IMR-90 (cell line): ENCODE measurements around the gene GRID1. TPM values are rescaled to one million over a fixed set of nuclear protein-coding genes. Genes with fewer than 3 reads are reported as not detected.

Source experiments
- ATAC-seq: fragments of 200-7000 bp; cut with Tn5 transposase; 2 replicates; pipeline ENCODE4 v1.9.1; 2020; ENCODE audit warnings: low read depth, mild to moderate bottlenecking, moderate library complexity
- BruUV-seq: library from RNA; stranded (reverse); fragments of 400-500 nt; replicated peaks from 2 replicates; lab custom pipeline; 2021; lab: Mats Ljungman, UMichigan
- CTCF ChIA-PET: fragments of 300-600 bp; formaldehyde crosslinking; extraction: SDS; loops from one replicate; lab custom pipeline; 2021; ENCODE audit warnings: antibody characterized with exemption; lab: Yijun Ruan, JAX
- POLR2A ChIA-PET: fragments of 300-600 bp; sonication (Branson Sonifier 250); formaldehyde crosslinking; loops from one replicate; lab custom pipeline; 2022; ENCODE audit warnings: antibody characterized with exemption; ENCODE audit not compliant: unreplicated experiment; lab: Charles Lee
- DNase-seq: peaks from one replicate; pipeline ENCODE4 v3.0.0; 2013
- H2AFZ ChIP-seq: replicated peaks from 2 replicates; pipeline ENCODE3; 2013; ENCODE audit warnings: low read length, mild to moderate bottlenecking; ENCODE audit not compliant: poor library complexity
- H2AK5ac ChIP-seq: 2 replicates; pipeline ENCODE4 v1.6.1; 2013; ENCODE audit warnings: low read depth, low read length, inconsistent platforms
- H2AK9ac ChIP-seq: replicated peaks from 2 replicates; pipeline ENCODE3; 2013; ENCODE audit warnings: mild to moderate bottlenecking, low read depth, low read length, moderate library complexity; ENCODE audit not compliant: poor library complexity
- H2BK120ac ChIP-seq: 2 replicates; pipeline ENCODE4 v1.6.1; 2013; ENCODE audit warnings: low read depth, low read length, inconsistent platforms
- H2BK15ac ChIP-seq: 3 replicates; pipeline ENCODE4 v1.6.1; 2013; ENCODE audit warnings: low read depth, low read length, inconsistent platforms
- H2BK20ac ChIP-seq: 2 replicates; pipeline ENCODE4 v1.6.1; 2013; ENCODE audit warnings: low read depth, mild to moderate bottlenecking, inconsistent platforms, low read length, moderate library complexity
- H2BK5ac ChIP-seq: 2 replicates; pipeline ENCODE4 v1.6.1; 2013; ENCODE audit warnings: mild to moderate bottlenecking, low read depth, low read length, inconsistent platforms; ENCODE audit not compliant: poor library complexity, severe bottlenecking
- H3K14ac ChIP-seq: replicated peaks from 2 replicates; pipeline ENCODE4 v1.6.1; 2013; ENCODE audit warnings: low read depth, low read length, inconsistent platforms
- H3K18ac ChIP-seq: 2 replicates; pipeline ENCODE4 v1.6.1; 2013; ENCODE audit warnings: low read depth, low read length, control low read depth
- H3K23ac ChIP-seq: 2 replicates; pipeline ENCODE4 v1.6.1; 2013; ENCODE audit warnings: low read depth, low read length, inconsistent platforms
- H3K27ac ChIP-seq: 2 replicates; pipeline ENCODE4 v1.5.1; 2013; ENCODE audit warnings: mild to moderate bottlenecking, control low read depth, low read length; ENCODE audit not compliant: insufficient read depth
- H3K27me3 ChIP-seq: 2 replicates; pipeline ENCODE4 v1.6.1; 2013; ENCODE audit warnings: low read length; ENCODE audit not compliant: control insufficient read depth, insufficient read depth
- H3K36me3 ChIP-seq: 2 replicates; pipeline ENCODE4 v1.6.1; 2013; ENCODE audit warnings: low read length, mixed read lengths; ENCODE audit not compliant: control insufficient read depth, insufficient read depth
- H3K4ac ChIP-seq: 2 replicates; pipeline ENCODE4 v1.6.1; 2013; ENCODE audit warnings: low read depth, low read length, inconsistent platforms
- H3K4me1 ChIP-seq: 2 replicates; pipeline ENCODE4 v1.6.1; 2013; ENCODE audit warnings: low read length, mixed read lengths; ENCODE audit not compliant: control insufficient read depth, insufficient read depth
- H3K4me2 ChIP-seq: 2 replicates; pipeline ENCODE4 v1.6.1; 2013; ENCODE audit warnings: low read depth, mild to moderate bottlenecking, control low read depth, low read length, moderate library complexity
- H3K4me3 ChIP-seq: 2 replicates; pipeline ENCODE4 v1.5.1; 2013; ENCODE audit warnings: low read depth, mild to moderate bottlenecking, control low read depth, low read length, moderate library complexity; ENCODE audit not compliant: insufficient read depth
- H3K56ac ChIP-seq: 2 replicates; pipeline ENCODE4 v1.6.1; 2013; ENCODE audit warnings: low read length, inconsistent platforms; ENCODE audit not compliant: insufficient read depth; ENCODE audit errors: extremely low read depth
- H3K79me1 ChIP-seq, 2 experiments: 2 replicates each; pipeline ENCODE4 v1.6.1; 2013; ENCODE audit warnings: low read length in 2 of 2, inconsistent platforms in 1 of 2, low read depth in 1 of 2
- H3K9ac ChIP-seq: 2 replicates; pipeline ENCODE4 v1.6.1; 2013; ENCODE audit warnings: low read depth, low read length, control low read depth
- H3K9me1 ChIP-seq: 2 replicates; pipeline ENCODE4 v1.6.1; 2013; ENCODE audit warnings: low read length, inconsistent platforms; ENCODE audit not compliant: insufficient read depth
- H3K9me3 ChIP-seq: 2 replicates; pipeline ENCODE4 v1.6.1; 2013; ENCODE audit warnings: low read length; ENCODE audit not compliant: control insufficient read depth, insufficient read depth
- H4K20me1 ChIP-seq: 2 replicates; pipeline ENCODE4 v1.6.1; 2013; ENCODE audit warnings: low read length, inconsistent platforms; ENCODE audit not compliant: insufficient read depth
- H4K5ac ChIP-seq: 2 replicates; pipeline ENCODE4 v1.6.1; 2013; ENCODE audit warnings: mild to moderate bottlenecking, low read depth, low read length, control low read depth
- H4K8ac ChIP-seq, 2 experiments: 2 replicates each; pipeline ENCODE4 v1.6.1; 2013; ENCODE audit warnings: low read depth in 2 of 2, low read length in 2 of 2, control low read depth in 1 of 2, inconsistent platforms in 1 of 2
- H4K91ac ChIP-seq: 2 replicates; pipeline ENCODE4 v1.6.1; 2013; ENCODE audit warnings: low read depth, low read length, inconsistent platforms; ENCODE audit not compliant: insufficient read depth
- CTCF ChIP-seq: conservative IDR thresholded peaks from 2 replicates; pipeline ENCODE4 v1.5.1; 2012; ENCODE audit warnings: mild to moderate bottlenecking, low read depth, low read length, improper control_type of control experiment
- ELK1 ChIP-seq: fragments of 150-350 bp; IDR thresholded peaks from 2 replicates; pipeline ENCODE4 v1.6.1; 2016; ENCODE audit warnings: low read depth, mild to moderate bottlenecking, low read length, moderate library complexity, borderline replicate concordance
- MXI1 ChIP-seq: IDR thresholded peaks from 2 replicates; pipeline ENCODE4 v1.6.1; 2012; ENCODE audit warnings: low read depth, mild to moderate bottlenecking, low read length, moderate library complexity, borderline replicate concordance
- POLR2A ChIP-seq: IDR thresholded peaks from 2 replicates; pipeline ENCODE4 v1.6.1; 2012; ENCODE audit warnings: mild to moderate bottlenecking, low read depth, low read length
- RAD21 ChIP-seq: IDR thresholded peaks from 2 replicates; pipeline ENCODE4 v1.6.1; 2012; ENCODE audit warnings: low read length, improper control_type of control experiment
- RCOR1 ChIP-seq: IDR thresholded peaks from 2 replicates; pipeline ENCODE4 v1.6.1; 2012; ENCODE audit warnings: mild to moderate bottlenecking, low read length, improper control_type of control experiment; ENCODE audit not compliant: insufficient replicate concordance
- SMC3 ChIP-seq: fragments of 150-350 bp; IDR thresholded peaks from 2 replicates; pipeline ENCODE4 v1.6.1; 2016; ENCODE audit warnings: low read depth, mild to moderate bottlenecking, antibody characterized with exemption, low read length, moderate library complexity
- USF2 ChIP-seq: fragments of 150-350 bp; IDR thresholded peaks from 2 replicates; pipeline ENCODE4 v1.6.1; 2017; ENCODE audit warnings: mild to moderate bottlenecking, antibody characterized with exemption, low read length, low read depth
- WGBS, 2 experiments: methylation state at CpG; one replicate each; pipeline versions ENCODE4 v1.1.5 to v1.1.7; 2013; ENCODE audit warnings: missing lambda C conversion rate in 2 of 2; ENCODE audit not compliant: insufficient read length in 1 of 2; ENCODE audit errors: extremely low coverage in 2 of 2; 5-methylcytosine and 5-hydroxymethylcytosine counted together
- dilution Hi-C: fragments of 300-500 bp; cut with HindIII; formaldehyde crosslinking; loops from one replicate; pipeline ENCODE4 v1.14.3; 2018; ENCODE audit warnings: low sequenced_read_pairs; ENCODE audit not compliant: unreplicated experiment
- in situ Hi-C: fragments of 300-500 bp; cut with MboI; formaldehyde crosslinking; loops from 3 replicates; pipeline ENCODE4 v1.14.3; 2019; ENCODE audit warnings: low sequenced_read_pairs, inconsistent platforms, mixed read lengths
- intact Hi-C: fragments of 100-400 bp; cut with micrococcal nuclease; formaldehyde crosslinking; loops from 2 replicates; pipeline ENCODE4 v1.10.0; 2022
- polyA plus RNA-seq, 3 experiments: library from polyadenylated mRNA; depleted of rRNA; stranded (reverse); fragments of >200 nt; gene quantifications; 2 replicates each; pipeline ENCODE4 v1.2.3, GENCODE V29; 2012; ENCODE audit warnings: low replicate concordance in 1 of 3
- total RNA-seq: library from RNA; depleted of rRNA; stranded (reverse); fragments of >200 nt; gene quantifications from 2 replicates; pipeline ENCODE4 v1.2.3, GENCODE V29; 2012

GRID1 gene
- total and polyA plus RNA-seq, 2 of the 4 experiments (the other 2 are of a cell fraction) = not detected

- no peak overlapping the region for H3K4me2 ChIP-seq
- H3K79me1 ChIP-seq = no peaks in the 10 kb centered on the region
- H2AFZ ChIP-seq = no peak overlapping the region
- no peaks in the 10 kb centered on the region for H3K36me3 ChIP-seq
- H3K18ac ChIP-seq = no peak overlapping the region
- no peak overlapping the region for H3K56ac ChIP-seq
- in situ Hi-C loops = no loop called here
- H4K91ac ChIP-seq = no peak overlapping the region
- WGBS, 2 experiments = 45% methylated on average over 4 of the region's 14 CpGs; no CpG with 5 or more reads in 1 of the 2 experiments
- dilution Hi-C loops = no loop called here
- H2AK9ac ChIP-seq = no peak overlapping the region
- no peaks in the 10 kb centered on the region for H3K27me3 ChIP-seq
- no peak overlapping the region for H3K27ac ChIP-seq
- ChIA-PET CTCF (no interaction called here), POLR2A (no interaction called here)
- H4K8ac ChIP-seq = no peak overlapping the region
- no peaks in the 10 kb centered on the region for H4K20me1 ChIP-seq
- ATAC-seq (no peak), DNase-seq (no peak)
- H2BK15ac ChIP-seq = no peak overlapping the region
- no peak overlapping the region for H3K4ac ChIP-seq
- no peak overlapping the region for H2BK5ac ChIP-seq
- H3K9ac ChIP-seq = no peak overlapping the region
- no peak overlapping the region for H3K23ac ChIP-seq
- BruUV-seq = no TSS peak
- H3K4me1 ChIP-seq = no peaks in the 10 kb centered on the region
- no peak overlapping the region for H3K14ac ChIP-seq
- no peaks in the 10 kb centered on the region for H3K9me3 ChIP-seq
- H2BK20ac ChIP-seq = no peak overlapping the region
- no peaks in the 10 kb centered on the region for H3K9me1 ChIP-seq
- H3K4me3 ChIP-seq = no peak overlapping the region
- no peak overlapping the region for H4K5ac ChIP-seq
- no peak overlapping the region for H2AK5ac ChIP-seq
- H2BK120ac ChIP-seq = no peak overlapping the region
- intact Hi-C loops = no loop called here
- TF ChIP-seq MXI1 = no peak
- TF ChIP-seq RAD21 = no peak
- TF ChIP-seq POLR2A = no peak
- TF ChIP-seq CTCF = no peak
- TF ChIP-seq SMC3 = no peak
- TF ChIP-seq USF2 = no peak
- no peak for TF ChIP-seq ELK1
- TF ChIP-seq RCOR1 = no peak
Observed at GRCh38 chr10:86255405-86256251, 111.0 kb downstream of the GRID1 start.
